Left colon (tissue), 2 donors: ENCODE measurements around the gene SLTM. TPM values are rescaled to one million over a fixed set of nuclear protein-coding genes. Genes with fewer than 3 reads are reported as not detected.
"Not testable (repeated sequence)": the region's sequence is repeated elsewhere in the genome, so short reads cannot be mapped to it uniquely, and the experiment has no call there.

ENCODE experiments used
- ATAC-seq: fragments of 200-7000 bp; cut with Tn5 transposase; one replicate; pipeline ENCODE4 v1.9.1; 2020; ENCODE audit warnings: mild to moderate bottlenecking, moderate library complexity
- DNase-seq, 2 donors: peaks; one replicate each; pipeline ENCODE4 v3.0.0-alpha.2; 2020
- intact Hi-C, 2 donors: fragments of 100-400 bp; cut with DNase I in 1 of 2; cut with micrococcal nuclease in 1 of 2; formaldehyde crosslinking; loops; one replicate each; pipeline versions ENCODE4 v1.11.2 to v1.14.0; 2022; cut with DNase I, micrococcal nuclease
- total RNA-seq, 2 donors: library from RNA; stranded (reverse); fragmentation: NEBNext Ultra II Directional; extraction: Animal tissue kit (Norgen Biotek cat#: 25700); gene quantifications; one replicate each; pipeline ENCODE4 v1.2.1, GENCODE V29; 2021
- donor health status: DM: no; HTN: no; CAD: no.
- donor health status: DM: yes; HTN: yes; CAD: no.

SLTM gene
- total RNA-seq, 2 donors from 2014 or later, result 68.3 to 87.5 TPM

- ATAC-seq, result peak; percentile 49
- DNase-seq, result peak in 1 of 2 donors; percentile 28
- intact Hi-C loops, result loop anchor here in 1 of 2 donors (5.0 kb wide), 1 partner anchor 160 kb away; the partner anchor contains the start of gene MINDY2
Measured at GRCh38 chr15:58932710-58933280, 684 bp downstream of the SLTM start.

- peak; percentile 34 for ATAC-seq
Measured at GRCh38 chr15:58931987-58932588, 1.4 kb downstream of the SLTM start.

DNA sequence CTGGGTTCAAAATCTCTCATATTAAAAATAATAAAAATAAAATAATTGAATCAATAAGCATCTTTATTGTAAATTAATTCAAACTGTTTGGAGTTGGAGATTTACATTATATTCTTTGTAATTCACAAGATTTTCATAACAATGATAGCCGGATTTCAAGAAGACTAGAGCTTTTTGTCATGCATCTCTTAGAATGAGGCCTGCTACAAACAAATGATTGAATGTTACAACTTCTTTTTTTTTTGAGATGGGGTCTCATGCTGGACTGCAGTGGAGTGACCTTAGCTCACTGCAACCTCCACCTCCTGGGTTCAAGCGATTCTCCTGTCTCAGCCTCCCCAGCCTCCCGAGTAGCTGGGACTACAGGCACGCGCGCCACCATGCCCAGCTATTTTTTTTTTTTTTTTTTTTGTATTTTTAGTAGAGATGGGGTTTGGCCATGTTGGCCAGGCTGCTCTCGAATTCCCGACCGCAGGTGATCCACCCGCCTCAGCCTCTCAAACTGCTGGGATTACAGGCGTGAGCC, 3.5 kb downstream of the SLTM start:
- ATAC-seq (no peak), DNase-seq (no peak)
- intact Hi-C loops, result loop anchor here in 1 of 2 donors (5.0 kb wide), 1 partner anchor 158 kb away; the partner anchor contains the start of gene MINDY2

More at GRCh38 chr15:58931987-58932588, 1.4 kb downstream of the SLTM start:
- DNase-seq, result peak in 1 of 2 donors; percentile 37
- intact Hi-C loops, result loop anchor here in 1 of 2 donors (5.0 kb wide), 1 partner anchor 160 kb away; the partner anchor contains the start of gene MINDY2

DNA sequence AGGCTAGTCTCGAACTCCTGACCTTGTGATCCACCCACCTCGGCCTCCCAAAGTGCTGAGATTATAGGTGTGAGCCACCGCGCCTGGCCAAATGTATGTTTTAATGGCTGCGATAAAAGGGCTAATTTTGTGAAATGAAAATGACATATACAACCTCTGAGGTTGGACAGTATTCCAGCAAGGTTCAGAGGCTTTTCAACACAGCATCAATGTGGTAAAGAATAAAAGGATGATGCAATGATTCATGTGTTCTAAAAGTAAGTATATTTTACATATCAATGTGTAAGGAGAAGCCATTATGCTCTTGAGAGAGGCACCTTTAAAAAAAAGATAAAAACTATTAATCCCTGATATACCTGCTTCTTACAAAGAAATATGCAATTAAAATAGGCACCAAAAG, 6.7 kb downstream of the SLTM start:
- ATAC-seq (no peak), DNase-seq (no peak)
- intact Hi-C loops, result no loop called here

- ATAC-seq, result no peak
- DNase-seq, result no peak
- intact Hi-C loops, result no loop called here
Measured at GRCh38 chr15:58924327-58924726, 9.2 kb downstream of the SLTM start.

GRCh38 chr15:58923696-58924300, 9.7 kb downstream of the SLTM start:
- ATAC-seq (no peak), DNase-seq (no peak)
- intact Hi-C loops, result no loop called here

DNA sequence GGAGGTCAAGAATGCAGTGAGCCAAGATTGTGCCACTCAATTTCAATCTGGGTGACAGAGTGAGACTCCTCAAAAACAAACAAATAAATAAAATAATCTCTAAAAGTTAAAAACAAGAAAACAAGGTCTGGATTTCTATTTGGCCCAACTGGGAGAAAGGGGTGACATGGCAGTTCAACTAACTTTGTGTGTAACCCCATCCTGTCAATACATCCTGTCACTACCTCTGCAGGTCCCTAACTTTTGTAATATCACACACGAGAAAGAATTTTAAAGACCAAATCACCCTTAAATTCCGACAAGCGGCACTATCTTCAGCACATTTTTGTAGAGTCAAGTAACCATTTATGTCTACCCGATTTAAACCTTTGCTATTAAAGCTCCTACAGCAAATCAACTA, 10.2 kb downstream of the SLTM start:
- intact Hi-C loops, result no loop called here
- no peak for DNase-seq
- no peak for ATAC-seq

DNA sequence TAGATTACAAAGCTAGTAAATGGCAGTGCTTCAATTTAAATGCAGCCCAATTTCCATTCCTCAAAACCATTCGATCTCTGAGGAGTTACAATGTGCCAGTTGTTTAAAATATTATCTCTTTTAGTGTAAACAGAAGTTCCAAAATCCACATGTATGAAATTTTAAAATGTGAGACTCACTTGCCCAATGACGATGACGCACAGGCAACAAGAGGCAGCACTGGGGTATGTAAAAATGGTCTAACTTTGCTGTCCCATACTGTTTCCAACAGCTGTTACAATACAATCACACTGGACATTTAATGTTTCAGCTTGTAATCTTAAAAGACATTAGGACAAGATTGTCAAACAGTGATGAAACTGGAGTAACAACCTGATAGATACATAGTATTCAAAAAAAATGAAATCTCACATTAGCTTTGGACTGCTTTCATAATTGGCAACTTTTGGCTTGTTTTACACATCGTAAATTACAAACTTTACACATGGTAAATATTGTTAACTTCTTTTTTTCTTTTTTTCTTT, 12.2 kb downstream of the SLTM start:
- intact Hi-C loops, result no loop called here
- ATAC-seq (no peak), DNase-seq (no peak)

GRCh38 chr15:58920447-58920846, 13.0 kb downstream of the SLTM start:
- DNase-seq, ATAC-seq, intact Hi-C loops: not testable (repeated sequence)

GRCh38 chr15:58919232-58919631, 14.2 kb downstream of the SLTM start:
- no peak for ATAC-seq
- no peak for DNase-seq
- intact Hi-C loops, result no loop called here

DNA sequence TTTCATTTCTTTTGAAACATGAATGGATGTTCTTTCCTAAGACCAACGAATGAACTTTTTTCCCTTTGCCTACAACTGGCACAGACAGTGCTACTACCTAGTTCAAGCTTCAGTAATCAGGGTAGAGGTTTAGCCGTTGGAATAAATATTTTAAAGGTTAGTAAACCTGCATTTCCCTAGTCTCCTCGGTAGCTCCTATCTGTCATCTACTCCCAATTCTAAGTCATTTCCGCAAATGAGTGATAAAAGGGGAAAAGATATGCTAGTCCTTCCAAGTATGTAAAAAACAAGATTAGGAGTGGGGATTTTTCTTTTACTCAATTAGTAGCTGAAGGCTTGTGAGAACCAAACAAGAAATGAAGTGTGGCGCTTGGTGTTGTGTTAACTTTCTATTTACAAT, 15.2 kb downstream of the SLTM start:
- intact Hi-C loops, result no loop called here
- no peak for DNase-seq
- no peak for ATAC-seq

- DNase-seq, intact Hi-C loops, ATAC-seq: not testable (repeated sequence)
Measured at GRCh38 chr15:58917613-58918129, 15.8 kb downstream of the SLTM start.

DNA sequence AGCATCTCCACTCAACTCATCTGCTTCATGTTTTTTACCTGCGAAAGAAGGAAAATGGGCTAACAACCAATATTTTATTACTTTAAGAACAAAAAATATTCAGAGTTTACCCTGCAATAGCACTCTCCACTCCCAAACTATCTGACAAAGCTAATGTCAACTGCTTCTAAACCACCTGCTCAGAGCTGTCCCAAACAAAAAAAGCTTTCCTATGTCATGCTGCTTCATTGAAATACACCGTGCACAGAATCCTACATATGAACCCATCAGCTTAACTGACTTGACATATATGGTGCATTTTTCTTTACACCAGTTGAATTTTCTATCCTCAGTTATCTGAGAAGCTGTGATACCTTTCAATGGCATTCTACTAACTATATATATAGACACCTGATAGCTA, 16.5 kb downstream of the SLTM start:
- intact Hi-C loops, result no loop called here
- no peak for DNase-seq
- ATAC-seq, result no peak

GRCh38 chr15:58910456-58910855, 23.0 kb downstream of the SLTM start:
- DNase-seq, result no peak
- no peak for ATAC-seq
- intact Hi-C loops, result no loop called here

GRCh38 chr15:58909616-58910015, 23.9 kb downstream of the SLTM start:
- intact Hi-C loops, result no loop called here
- DNase-seq (no peak), ATAC-seq (no peak)

DNA sequence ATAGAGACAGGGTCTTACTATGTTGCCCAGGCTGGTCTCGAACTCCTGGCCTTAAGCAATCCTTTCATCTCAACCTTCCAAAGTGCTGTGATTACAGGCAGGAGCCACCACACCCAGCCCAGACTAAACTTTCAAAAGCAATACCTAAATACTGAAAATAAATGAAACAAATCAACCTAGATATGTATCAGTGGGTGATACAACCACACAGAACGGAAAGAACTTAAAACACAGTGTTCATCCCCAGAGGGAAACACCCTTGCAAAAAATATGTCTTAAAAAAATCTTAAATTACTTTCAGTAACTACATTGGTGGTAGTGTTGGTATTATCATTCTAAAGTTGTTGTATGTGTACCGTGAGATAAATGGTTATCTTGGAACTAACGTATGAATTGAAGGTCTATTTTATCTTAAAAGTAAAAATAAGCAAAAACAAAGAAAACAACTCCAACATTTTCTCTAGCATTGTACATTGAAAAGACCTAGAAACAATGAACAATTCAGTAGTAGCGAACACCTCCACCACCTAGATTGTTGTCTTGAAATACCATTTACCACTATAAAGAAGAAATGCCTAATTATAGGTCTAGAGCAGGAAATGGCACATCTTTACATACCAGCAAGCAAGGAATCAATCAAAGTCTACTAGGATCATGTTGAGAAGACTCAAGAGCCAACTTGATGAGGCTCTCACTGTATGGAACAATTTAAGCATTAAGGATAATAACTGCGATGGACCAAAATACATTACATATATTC, 24.7 kb downstream of the SLTM start:
- DNase-seq (no peak), ATAC-seq (no peak)
- intact Hi-C loops, result no loop called here

GRCh38 chr15:58900631-58901030, 32.8 kb downstream of the SLTM start:
- intact Hi-C loops, result no loop called here
- no peak for ATAC-seq
- no peak for DNase-seq

- DNase-seq, result no peak
- intact Hi-C loops, result no loop called here
- no peak for ATAC-seq
Measured at GRCh38 chr15:58898150-58898680, 35.3 kb downstream of the SLTM start.

GRCh38 chr15:58889363-58889762, 44.1 kb downstream of the SLTM start:
- DNase-seq (no peak), ATAC-seq (no peak)
- intact Hi-C loops, result no loop called here
